WTC11 (cell line): ENCODE data around the gene CFC1B.
"Not testable (repeated sequence)": the region's sequence is repeated elsewhere in the genome, so short reads cannot be mapped to it uniquely, and the experiment has no call there.

ENCODE experiments used
- AFF4 ChIP-seq: sonication (generic); formaldehyde crosslinking; IDR thresholded peaks from 2 replicates; pipeline ENCODE4 v1.8.1; 2023; ENCODE audit warnings: mild to moderate bottlenecking, missing genetic modification reagents, borderline replicate concordance
- ATF3 ChIP-seq: sonication (generic); formaldehyde crosslinking; conservative IDR thresholded peaks from 2 replicates; pipeline ENCODE4 v1.8.1; 2022; ENCODE audit warnings: mild to moderate bottlenecking, missing genetic modification reagents
- CTCF ChIP-seq: fragments of 200-600 bp; IDR thresholded peaks from 2 replicates; pipeline ENCODE4 v1.8.0; 2022; ENCODE audit warnings: antibody characterized with exemption
- E2F1 ChIP-seq: sonication (generic); formaldehyde crosslinking; IDR thresholded peaks from 2 replicates; pipeline ENCODE4 v1.8.0; 2022; ENCODE audit warnings: mild to moderate bottlenecking, missing genetic modification reagents
- E2F4 ChIP-seq: sonication (generic); formaldehyde crosslinking; IDR thresholded peaks from 2 replicates; pipeline ENCODE4 v1.8.1; 2022; ENCODE audit warnings: low read depth, mild to moderate bottlenecking, moderate library complexity, missing genetic modification reagents, borderline replicate concordance
- GABPB1 ChIP-seq: sonication (generic); formaldehyde crosslinking; IDR thresholded peaks from 2 replicates; pipeline ENCODE4 v1.8.1; 2023; ENCODE audit warnings: mild to moderate bottlenecking, missing genetic modification reagents
- KAT7 ChIP-seq: sonication (generic); formaldehyde crosslinking; IDR thresholded peaks from 2 replicates; pipeline ENCODE4 v1.8.1; 2023; ENCODE audit warnings: missing genetic modification reagents, mild to moderate bottlenecking, borderline replicate concordance
- NFYB ChIP-seq: sonication (generic); formaldehyde crosslinking; conservative IDR thresholded peaks from 2 replicates; pipeline ENCODE4 v1.8.0; 2022; ENCODE audit warnings: low read depth, missing genetic modification reagents
- SP1 ChIP-seq: sonication (generic); formaldehyde crosslinking; conservative IDR thresholded peaks from 2 replicates; pipeline ENCODE4 v1.8.1; 2022; ENCODE audit warnings: missing genetic modification reagents
- USF1 ChIP-seq: sonication (generic); formaldehyde crosslinking; IDR thresholded peaks from 2 replicates; pipeline ENCODE4 v1.8.0; 2022; ENCODE audit warnings: mild to moderate bottlenecking, missing genetic modification reagents
- USF2 ChIP-seq: sonication (generic); formaldehyde crosslinking; IDR thresholded peaks from 2 replicates; pipeline ENCODE4 v1.8.1; 2023; ENCODE audit warnings: mild to moderate bottlenecking, missing genetic modification reagents, moderate library complexity
- ZBTB21 ChIP-seq: sonication (generic); formaldehyde crosslinking; IDR thresholded peaks from 2 replicates; pipeline ENCODE4 v1.8.1; 2023; ENCODE audit warnings: mild to moderate bottlenecking, missing genetic modification reagents, borderline replicate concordance
- ZNF317 ChIP-seq: sonication (generic); formaldehyde crosslinking; IDR thresholded peaks from 2 replicates; pipeline ENCODE4 v1.8.1; 2023; ENCODE audit warnings: low read depth, mild to moderate bottlenecking, moderate library complexity, missing genetic modification reagents, borderline replicate concordance

GRCh38 chr2:130544978-130545377 is 24.0 kb downstream of the CFC1B start:
- not testable (repeated sequence) for TF ChIP-seq USF2 (CRISPR knock-in tag); ZNF317 (CRISPR knock-in tag); CTCF; SP1 (CRISPR knock-in tag); USF1 (CRISPR knock-in tag); KAT7 (CRISPR knock-in tag); ATF3 (CRISPR knock-in tag); NFYB (CRISPR knock-in tag); E2F1 (CRISPR knock-in tag); GABPB1 (CRISPR knock-in tag); E2F4; ZBTB21 (CRISPR knock-in tag); AFF4
